ENCODE data around the gene TAS2R50. TPM values are rescaled to one million over a fixed set of nuclear protein-coding genes. Genes with fewer than 3 reads are reported as not detected.

TAS2R50 gene
- total RNA-seq, 1 donor from 2014 or later, result 0.55 TPM

- Histone ChIP-seq H3K4me3 (no peak overlapping the region), H3K9me3 (no peaks in the 10 kb centered on the region), H3K27me3 (no peaks in the 10 kb centered on the region), H3K27ac (no peak overlapping the region), H3K4me1 (no peaks in the 10 kb centered on the region), H3K36me3 (no peaks in the 10 kb centered on the region)
- TF ChIP-seq CTCF (IDR thresholded peaks at IDR 0.05), result no peak
- no peak for DNase-seq
- no peak for ATAC-seq
- intact Hi-C loops (cut with DNase I), result no loop called here
Observed at GRCh38 chr12:10936506-10936905, 50.2 kb downstream of the TAS2R50 start.

Other genes starting within 250 kb of the TAS2R50 start
- not detected for gene TAS2R7, start 184.3 kb downstream of the TAS2R50 start, total RNA-seq
- gene TAS2R8, start 179.6 kb downstream of the TAS2R50 start, total RNA-seq, result not detected
- not detected for gene TAS2R9, start 176.7 kb downstream of the TAS2R50 start, total RNA-seq
- not detected for gene TAS2R10, start 160.6 kb downstream of the TAS2R50 start, total RNA-seq
- 1.7 TPM for gene PRR4, start 137.4 kb downstream of the TAS2R50 start, total RNA-seq
- 7.8 TPM for gene PRH1, start 102.7 kb downstream of the TAS2R50 start, total RNA-seq
- 1.3 TPM for gene TAS2R13, start 77.3 kb downstream of the TAS2R50 start, total RNA-seq
- not detected for gene PRH2, start 57.7 kb downstream of the TAS2R50 start, total RNA-seq
- gene TAS2R14, start 47.6 kb downstream of the TAS2R50 start, total RNA-seq, result 2.5 TPM
- 1.2 TPM for gene TAS2R20, start 11.4 kb upstream of the TAS2R50 start, total RNA-seq
- 3.2 TPM for gene TAS2R19, start 35.7 kb upstream of the TAS2R50 start, total RNA-seq
- 3.0 TPM for gene TAS2R31, start 44.5 kb upstream of the TAS2R50 start, total RNA-seq
- 1.3 TPM for gene TAS2R46, start 75.4 kb upstream of the TAS2R50 start, total RNA-seq
- gene TAS2R43, start 105.4 kb upstream of the TAS2R50 start, total RNA-seq, result not detected
- gene TAS2R30, start 147.7 kb upstream of the TAS2R50 start, total RNA-seq, result 2.9 TPM
- 8.6 TPM for gene SMIM10L1, start 184.3 kb upstream of the TAS2R50 start, total RNA-seq
- not detected for gene TAS2R42, start 200.0 kb upstream of the TAS2R50 start, total RNA-seq